C1 segment of cervical spinal cord (tissue), 14 donors: Measurements from ENCODE around the gene MAG.
A peak's percentile ranks its signal among the peaks of the same experiment; 100 is the strongest.

Source experiments
- DNase-seq, 14 donors: peaks; one replicate each; lab custom pipeline; 2025; lab: John Stamatoyannopoulos, UW

Gene MAG

GRCh38 chr19:35291916-35292315 lies at the start of gene MAG:
MAG (plus strand) TSS chr19:35292161; CDS start chr19:35295409, 3,248 bp downstream.
- DNase-seq = peak in 13 of 14 donors; percentile 10 to 92 (median 75)

GRCh38 chr19:35246466-35247092 lies 45.4 kb upstream of the MAG start:
- no peak for DNase-seq

GRCh38 chr19:35247526-35248309 lies 44.2 kb upstream of the MAG start:
- DNase-seq = no peak

- DNase-seq = no peak
Measured at GRCh38 chr19:35248310-35249145, 43.4 kb upstream of the MAG start, which contains the start of gene LSR. LSR (plus strand) TSS chr19:35249002; CDS start chr19:35249023, 21 bp downstream.

- no peak for DNase-seq
Measured at GRCh38 chr19:35249146-35249847, 42.7 kb upstream of the MAG start.

- no peak for DNase-seq
Measured at GRCh38 chr19:35249848-35250711, 41.9 kb upstream of the MAG start.

- no peak for DNase-seq
Measured at GRCh38 chr19:35251456-35251855, 40.5 kb upstream of the MAG start.

- no peak for DNase-seq
Measured at GRCh38 chr19:35253316-35254286, 38.4 kb upstream of the MAG start.

GRCh38 chr19:35254341-35255297 lies 37.3 kb upstream of the MAG start:
- DNase-seq = no peak

- DNase-seq = no peak
Measured at GRCh38 chr19:35256566-35256965, 35.4 kb upstream of the MAG start.

GRCh38 chr19:35257113-35257461 lies 34.9 kb upstream of the MAG start:
- DNase-seq = no peak

- no peak for DNase-seq
Measured at GRCh38 chr19:35260694-35261304, 31.2 kb upstream of the MAG start.

GRCh38 chr19:35261356-35262100 lies 30.4 kb upstream of the MAG start:
- DNase-seq = no peak

- no peak for DNase-seq
Measured at GRCh38 chr19:35262101-35262761, 29.7 kb upstream of the MAG start.

- no peak for DNase-seq
Measured at GRCh38 chr19:35264268-35265125, 27.5 kb upstream of the MAG start.
